Esophagus muscularis mucosa (tissue), 4 donors: ENCODE data around the gene HS2ST1.

Experiments used
- CTCF ChIP-seq, 3 experiments: fragments of 200-600 bp in 2 of 3; fragments of 450-650 bp in 1 of 3; sonication (generic) in 2 of 3; IDR thresholded peaks; one replicate each; pipeline ENCODE4 v1.5.1; 2017 to 2019; ENCODE audit warnings: antibody characterized with exemption in 3 of 3, mild to moderate bottlenecking in 2 of 3, moderate library complexity in 1 of 3
- EP300 ChIP-seq: sonication (generic); formaldehyde crosslinking; IDR thresholded peaks from one replicate; pipeline ENCODE4 v1.6.1; 2017; ENCODE audit warnings: antibody characterized with exemption
- POLR2A ChIP-seq: fragments of 450-650 bp; IDR thresholded peaks from one replicate; pipeline ENCODE4 v1.6.1; 2017; ENCODE audit warnings: antibody characterized with exemption, moderate library complexity, mild to moderate bottlenecking, low read depth

GRCh38 chr1:87100271-87100670 is 185.8 kb downstream of the HS2ST1 start:
- TF ChIP-seq CTCF (IDR thresholded peaks at IDR 0.05) (no peak), EP300 (no peak), POLR2A (no peak)
